Hepatocyte (in vitro differentiated cells): ENCODE results near the gene OSCP1.

Experiments
- EZH2 ChIP-seq: fragments of 200-600 bp; sonication (generic); IDR thresholded peaks from 2 replicates; pipeline ENCODE4 v1.6.1; 2016; ENCODE audit warnings: antibody characterized with exemption, mild to moderate bottlenecking, borderline replicate concordance
- TF ChIP-seq, protein P1 (sequence below): fragments of 200-600 bp; sonication (generic); IDR thresholded peaks from 2 replicates; pipeline ENCODE4 v1.5.1; 2016; ENCODE audit warnings: antibody characterized with exemption, mild to moderate bottlenecking; ENCODE audit not compliant: poor library complexity

DNA sequence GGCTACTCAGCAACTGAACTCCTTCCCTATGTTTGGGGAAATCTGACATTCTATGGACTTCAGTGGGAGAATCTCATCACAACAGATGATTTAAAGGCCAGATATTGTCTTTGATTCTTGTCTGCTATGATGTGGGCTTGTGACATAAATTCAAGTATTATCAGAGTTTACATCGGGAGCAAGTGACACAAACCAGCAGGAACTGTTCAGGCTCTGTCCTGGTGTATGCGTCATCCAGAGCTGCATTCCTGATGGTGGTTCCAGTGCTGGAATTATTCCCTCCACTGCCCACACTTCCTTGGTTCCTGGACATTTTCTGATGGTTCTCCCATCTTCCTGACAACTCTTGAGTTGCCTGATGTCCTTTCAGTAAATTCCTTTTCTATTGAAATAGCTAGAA, 41.8 kb downstream of the OSCP1 start:
- TF ChIP-seq, protein P1, sequence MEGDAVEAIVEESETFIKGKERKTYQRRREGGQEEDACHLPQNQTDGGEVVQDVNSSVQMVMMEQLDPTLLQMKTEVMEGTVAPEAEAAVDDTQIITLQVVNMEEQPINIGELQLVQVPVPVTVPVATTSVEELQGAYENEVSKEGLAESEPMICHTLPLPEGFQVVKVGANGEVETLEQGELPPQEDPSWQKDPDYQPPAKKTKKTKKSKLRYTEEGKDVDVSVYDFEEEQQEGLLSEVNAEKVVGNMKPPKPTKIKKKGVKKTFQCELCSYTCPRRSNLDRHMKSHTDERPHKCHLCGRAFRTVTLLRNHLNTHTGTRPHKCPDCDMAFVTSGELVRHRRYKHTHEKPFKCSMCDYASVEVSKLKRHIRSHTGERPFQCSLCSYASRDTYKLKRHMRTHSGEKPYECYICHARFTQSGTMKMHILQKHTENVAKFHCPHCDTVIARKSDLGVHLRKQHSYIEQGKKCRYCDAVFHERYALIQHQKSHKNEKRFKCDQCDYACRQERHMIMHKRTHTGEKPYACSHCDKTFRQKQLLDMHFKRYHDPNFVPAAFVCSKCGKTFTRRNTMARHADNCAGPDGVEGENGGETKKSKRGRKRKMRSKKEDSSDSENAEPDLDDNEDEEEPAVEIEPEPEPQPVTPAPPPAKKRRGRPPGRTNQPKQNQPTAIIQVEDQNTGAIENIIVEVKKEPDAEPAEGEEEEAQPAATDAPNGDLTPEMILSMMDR: no peak
- no peak for TF ChIP-seq EZH2
